Endothelial cell of umbilical vein (primary cell): ENCODE data around the gene DPYSL4. TPM values are rescaled to one million over a fixed set of nuclear protein-coding genes. Genes with fewer than 3 reads are reported as not detected.

Experiments
- BruUV-seq: library from RNA; stranded (reverse); fragments of 400-500 nt; replicated peaks from 2 replicates; lab custom pipeline; 2021; lab: Mats Ljungman, UMichigan
- CTCF ChIA-PET: fragments of 300-600, 350-600 bp; sonication (Branson Sonifier 250); formaldehyde crosslinking; loops from one replicate; lab custom pipeline; 2021; ENCODE audit warnings: antibody characterized with exemption, inconsistent platforms; lab: Charles Lee
- POLR2A ChIA-PET: fragments of 300-600, 350-600 bp; sonication (Branson Sonifier 250); formaldehyde crosslinking; loops from one replicate; lab custom pipeline; 2021; ENCODE audit warnings: antibody characterized with exemption, inconsistent platforms; lab: Charles Lee
- DNase-seq: peaks from one replicate; pipeline ENCODE4 v3.0.0-alpha.2; 2011; ENCODE audit warnings: low read depth, low spot score
- FAIRE-seq: peaks from 2 replicates; lab custom pipeline; 2011; peaks lifted over from hg19 to GRCh38; lab: Jason Lieb, UNC
- H2AFZ ChIP-seq: 2 replicates; pipeline ENCODE4 v1.6.0; 2012; ENCODE audit warnings: low read depth, low read length, control low read depth, inconsistent platforms
- H3K27ac ChIP-seq: 2 replicates; pipeline ENCODE4 v1.5.1; 2011; ENCODE audit warnings: low read depth, mild to moderate bottlenecking, control low read depth, low read length, moderate library complexity; ENCODE audit not compliant: insufficient read depth
- H3K27me3 ChIP-seq, 2 experiments: 2 replicates each; pipeline versions ENCODE4 v1.6.0 to v1.6.1; 2011; ENCODE audit warnings: low read length in 2 of 2, mixed read lengths in 1 of 2; ENCODE audit not compliant: control insufficient read depth in 2 of 2, insufficient read depth in 2 of 2
- H3K36me3 ChIP-seq, 2 experiments: 2 replicates in 1 of 2; 3 replicates in 1 of 2; pipeline ENCODE4 v1.5.1; 2011; ENCODE audit warnings: low read length in 2 of 2, mild to moderate bottlenecking in 1 of 2, moderate library complexity in 1 of 2; ENCODE audit not compliant: control insufficient read depth in 2 of 2, insufficient read depth in 2 of 2; ENCODE audit errors: extremely low read depth in 1 of 2
- H3K4me1 ChIP-seq: 3 replicates; pipeline ENCODE4 v1.5.1; 2011; ENCODE audit warnings: mild to moderate bottlenecking, low read length; ENCODE audit not compliant: control insufficient read depth, insufficient read depth; ENCODE audit errors: extremely low read depth
- H3K4me2 ChIP-seq: 2 replicates; pipeline ENCODE4 v1.6.1; 2011; ENCODE audit warnings: low read length, control low read depth, mixed read lengths; ENCODE audit not compliant: insufficient read depth
- H3K4me3 ChIP-seq, 3 experiments: fragments of 200-600 bp in 1 of 3; sonication (generic), shearing (Covaris generic) in 1 of 3; replicated peaks in 1 of 3; 2 replicates each; pipeline ENCODE4 v1.5.1; 2011 to 2016; ENCODE audit warnings: control low read depth in 3 of 3, low read length in 3 of 3, mild to moderate bottlenecking in 2 of 3, inconsistent platforms in 1 of 3, low read depth in 1 of 3, moderate library complexity in 1 of 3; ENCODE audit not compliant: insufficient read depth in 1 of 3
- H3K79me2 ChIP-seq: 2 replicates; pipeline ENCODE4 v1.6.0; 2012; ENCODE audit warnings: low read length, inconsistent platforms; ENCODE audit not compliant: control insufficient read depth, insufficient read depth
- H3K9ac ChIP-seq: replicated peaks from 2 replicates; pipeline ENCODE3; 2011; ENCODE audit warnings: low read length, control low read depth; ENCODE audit not compliant: insufficient read depth; ENCODE audit errors: extremely low read depth
- H3K9me1 ChIP-seq: replicated peaks from 3 replicates; pipeline ENCODE4 v1.6.0; 2011; ENCODE audit warnings: mild to moderate bottlenecking, low read length; ENCODE audit not compliant: control insufficient read depth, insufficient read depth; ENCODE audit errors: extremely low read depth
- H3K9me3 ChIP-seq: replicated peaks from 2 replicates; pipeline ENCODE4 v1.5.1; 2012; ENCODE audit warnings: low read length, inconsistent platforms; ENCODE audit not compliant: control insufficient read depth, insufficient read depth
- H4K20me1 ChIP-seq: replicated peaks from 2 replicates; pipeline ENCODE3; 2011; ENCODE audit warnings: mild to moderate bottlenecking, low read length; ENCODE audit not compliant: control insufficient read depth, insufficient read depth; ENCODE audit errors: extremely low read depth
- EZH2 ChIP-seq: IDR thresholded peaks from 2 replicates; pipeline ENCODE4 v1.6.1; 2012; ENCODE audit warnings: borderline replicate concordance, low read depth, mild to moderate bottlenecking, moderate library complexity, low read length, inconsistent platforms; ENCODE audit not compliant: severe bottlenecking
- FOS ChIP-seq: IDR thresholded peaks from 2 replicates; pipeline ENCODE4 v1.6.1; 2011; ENCODE audit warnings: mild to moderate bottlenecking, low read length, moderate library complexity, borderline replicate concordance; ENCODE audit not compliant: insufficient read depth
- GATA2 ChIP-seq: IDR thresholded peaks from 2 replicates; pipeline ENCODE4 v1.7.0; 2011; ENCODE audit warnings: low read depth, mild to moderate bottlenecking, moderate library complexity, mixed read lengths, low read length; ENCODE audit not compliant: insufficient read length, insufficient read depth
- MAX ChIP-seq: IDR thresholded peaks from 2 replicates; pipeline ENCODE4 v1.6.1; 2011; ENCODE audit not compliant: insufficient read depth, insufficient read length
- MYC ChIP-seq: IDR thresholded peaks from one replicate; pipeline ENCODE4 v1.6.1; 2011; ENCODE audit warnings: mild to moderate bottlenecking, low read depth, low read length
- POLR2A ChIP-seq: IDR thresholded peaks from 2 replicates; pipeline ENCODE4 v1.6.1; 2012; ENCODE audit warnings: low read depth, mild to moderate bottlenecking, control low read depth, low read length
- POLR2AphosphoS5 ChIP-seq: IDR thresholded peaks from 2 replicates; pipeline ENCODE4 v1.6.1; 2012; ENCODE audit warnings: low read depth, mild to moderate bottlenecking, control low read depth, low read length, moderate library complexity; ENCODE audit not compliant: insufficient read depth
- dilution Hi-C: fragments of 300-500 bp; cut with MboI; formaldehyde crosslinking; loops from one replicate; pipeline ENCODE4 v1.15.0; 2019; ENCODE audit warnings: low sequenced_read_pairs; ENCODE audit not compliant: extremely low pct_ligation_motif_present
- intact Hi-C: fragments of 100-400 bp; cut with micrococcal nuclease; formaldehyde crosslinking; loops from one replicate; pipeline ENCODE4 v1.10.0; 2022
- polyA plus RNA-seq, 4 experiments: library from polyadenylated mRNA; depleted of rRNA in 3 of 4; stranded (reverse) in 3 of 4; unstranded in 1 of 4; fragments of >200 nt; gene quantifications; 2 replicates each; pipeline versions ENCODE4 v1.2.1 to v1.2.3, GENCODE V29; 2011 to 2012; ENCODE audit warnings: missing spikeins in 1 of 4
- total RNA-seq: library from RNA; stranded (reverse); gene quantifications from 2 replicates; pipeline ENCODE4 v1.2.3, GENCODE V29; 2021

The DPYSL4 gene
- total and polyA plus RNA-seq, 2 donors (not counting 3 experiments of a cell fraction or from before 2014, with no cell fraction given), result 27.1 to 60.0 TPM

GRCh38 chr10:132224343-132225072, 37.8 kb downstream of the DPYSL4 start:
- CTCF ChIA-PET, result interaction anchor here (0.8 to 1.7 kb wide), 5 partner anchors 10 to 228 kb away, joined by 3 to 15 read pairs (median 4); no protein-coding TSS in a partner anchor
- no peaks in the 10 kb centered on the region for H3K9me1 ChIP-seq
- intact Hi-C loops, result no loop called here
- no peak for TF ChIP-seq GATA2
- no peak for TF ChIP-seq FOS
- no peak for TF ChIP-seq MYC
- no peak for TF ChIP-seq POLR2AphosphoS5
- TF ChIP-seq MAX, result no peak
- TF ChIP-seq POLR2A, result no peak
- no peak for TF ChIP-seq EZH2
- no peaks in the 10 kb centered on the region for H4K20me1 ChIP-seq
- no peaks in the 10 kb centered on the region for H3K9me3 ChIP-seq
- no peak overlapping the region for H2AFZ ChIP-seq
- H3K27me3 ChIP-seq, result no peaks in the 10 kb centered on the region
- no peaks in the 10 kb centered on the region for H3K79me2 ChIP-seq
- POLR2A ChIA-PET, result no interaction called here
- no peaks in the 10 kb centered on the region for H3K4me1 ChIP-seq
- dilution Hi-C loops, result no loop called here
- H3K9ac ChIP-seq, result no peak overlapping the region
- no peak overlapping the region for H3K27ac ChIP-seq
- no peak overlapping the region for H3K4me3 ChIP-seq
- no TSS peak for BruUV-seq
- H3K36me3 ChIP-seq, result no peaks in the 10 kb centered on the region
- DNase-seq (no peak), FAIRE-seq (no peak)
- no peak overlapping the region for H3K4me2 ChIP-seq
